Epithelial cell of esophagus (primary cell): Measurements from ENCODE around the gene INAFM1.
"Not testable (repeated sequence)": the region's sequence is repeated elsewhere in the genome, so short reads cannot be mapped to it uniquely, and the experiment has no call there.

ENCODE experiments used
- DNase-seq: peaks from one replicate; pipeline ENCODE4 v3.0.0; 2010; ENCODE audit warnings: low read depth
- H3K4me3 ChIP-seq: 2 replicates; pipeline ENCODE4 v1.5.1; 2011; ENCODE audit warnings: mild to moderate bottlenecking, low read length, control low read depth
- TF ChIP-seq, protein P1 (sequence below): IDR thresholded peaks from 2 replicates; pipeline ENCODE4 v1.5.1; 2011; ENCODE audit warnings: low read depth, mild to moderate bottlenecking, low read length, control low read depth, inconsistent platforms; ENCODE audit not compliant: insufficient read depth; ENCODE audit errors: missing control alignments

INAFM1 gene

DNA sequence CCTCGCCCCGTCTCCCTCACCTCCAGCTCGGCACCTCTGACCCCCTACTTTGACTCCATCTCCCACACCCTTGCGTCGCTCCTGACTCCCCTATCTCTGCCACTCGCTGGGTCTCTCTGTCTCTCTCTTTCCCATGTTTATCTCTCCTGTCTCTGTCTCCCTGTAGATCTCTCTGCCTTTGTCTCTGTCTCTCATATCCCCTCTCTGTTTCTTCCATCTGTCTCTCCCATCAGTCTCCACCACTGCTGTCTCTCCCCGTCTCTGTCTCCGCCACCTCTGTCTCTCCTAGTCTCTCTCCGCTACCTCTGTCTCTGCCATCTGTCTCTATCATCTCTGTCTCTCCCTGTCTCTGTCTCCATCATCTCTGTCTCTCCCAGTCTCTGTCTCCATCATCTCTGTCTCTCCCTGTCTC lies 31.3 kb upstream of the INAFM1 start:
- no peak for DNase-seq
- TF ChIP-seq, protein P1, sequence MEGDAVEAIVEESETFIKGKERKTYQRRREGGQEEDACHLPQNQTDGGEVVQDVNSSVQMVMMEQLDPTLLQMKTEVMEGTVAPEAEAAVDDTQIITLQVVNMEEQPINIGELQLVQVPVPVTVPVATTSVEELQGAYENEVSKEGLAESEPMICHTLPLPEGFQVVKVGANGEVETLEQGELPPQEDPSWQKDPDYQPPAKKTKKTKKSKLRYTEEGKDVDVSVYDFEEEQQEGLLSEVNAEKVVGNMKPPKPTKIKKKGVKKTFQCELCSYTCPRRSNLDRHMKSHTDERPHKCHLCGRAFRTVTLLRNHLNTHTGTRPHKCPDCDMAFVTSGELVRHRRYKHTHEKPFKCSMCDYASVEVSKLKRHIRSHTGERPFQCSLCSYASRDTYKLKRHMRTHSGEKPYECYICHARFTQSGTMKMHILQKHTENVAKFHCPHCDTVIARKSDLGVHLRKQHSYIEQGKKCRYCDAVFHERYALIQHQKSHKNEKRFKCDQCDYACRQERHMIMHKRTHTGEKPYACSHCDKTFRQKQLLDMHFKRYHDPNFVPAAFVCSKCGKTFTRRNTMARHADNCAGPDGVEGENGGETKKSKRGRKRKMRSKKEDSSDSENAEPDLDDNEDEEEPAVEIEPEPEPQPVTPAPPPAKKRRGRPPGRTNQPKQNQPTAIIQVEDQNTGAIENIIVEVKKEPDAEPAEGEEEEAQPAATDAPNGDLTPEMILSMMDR = no peak
- peak overlapping the region; percentile 45 for H3K4me3 ChIP-seq

DNA sequence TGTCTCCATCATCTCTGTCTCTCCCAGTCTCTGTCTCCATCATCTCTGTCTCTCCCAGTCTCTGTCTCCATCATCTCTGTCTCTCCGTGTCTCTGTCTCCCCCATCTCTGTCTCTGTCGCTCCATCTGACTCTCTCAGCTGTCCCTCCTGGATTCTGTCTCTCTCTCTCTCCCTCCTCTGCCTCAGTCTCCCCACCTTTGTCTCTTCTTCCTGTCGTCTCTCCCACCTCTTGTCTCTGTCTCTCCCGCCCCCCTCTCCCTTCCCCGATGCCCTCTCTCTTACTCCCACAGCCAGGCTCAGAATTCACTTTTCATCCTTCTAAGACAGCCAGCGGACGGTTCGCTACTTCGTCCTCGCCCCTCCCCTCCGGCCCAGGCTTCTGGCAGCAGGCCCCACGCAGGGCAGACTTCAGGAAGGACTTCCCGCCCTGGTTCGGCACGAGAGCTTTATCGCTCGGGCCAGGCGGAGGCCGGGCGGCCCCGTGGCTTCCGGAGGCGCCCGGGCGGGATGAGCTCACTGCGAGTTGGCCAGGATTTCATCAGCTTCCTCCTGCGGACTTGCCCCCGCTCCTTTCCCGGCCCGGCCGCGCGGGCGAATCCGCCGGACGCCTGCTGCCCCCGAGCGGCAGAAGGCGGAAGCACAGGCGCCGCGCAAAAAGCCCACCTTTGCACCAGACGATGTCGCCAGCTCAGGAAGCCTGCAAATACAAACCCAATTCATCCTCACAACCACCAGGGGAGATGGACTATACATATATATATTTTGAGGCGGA lies 30.7 kb upstream of the INAFM1 start:
- peak; percentile 95 for DNase-seq
- TF ChIP-seq, protein P1 = peak; percentile 70

DNA sequence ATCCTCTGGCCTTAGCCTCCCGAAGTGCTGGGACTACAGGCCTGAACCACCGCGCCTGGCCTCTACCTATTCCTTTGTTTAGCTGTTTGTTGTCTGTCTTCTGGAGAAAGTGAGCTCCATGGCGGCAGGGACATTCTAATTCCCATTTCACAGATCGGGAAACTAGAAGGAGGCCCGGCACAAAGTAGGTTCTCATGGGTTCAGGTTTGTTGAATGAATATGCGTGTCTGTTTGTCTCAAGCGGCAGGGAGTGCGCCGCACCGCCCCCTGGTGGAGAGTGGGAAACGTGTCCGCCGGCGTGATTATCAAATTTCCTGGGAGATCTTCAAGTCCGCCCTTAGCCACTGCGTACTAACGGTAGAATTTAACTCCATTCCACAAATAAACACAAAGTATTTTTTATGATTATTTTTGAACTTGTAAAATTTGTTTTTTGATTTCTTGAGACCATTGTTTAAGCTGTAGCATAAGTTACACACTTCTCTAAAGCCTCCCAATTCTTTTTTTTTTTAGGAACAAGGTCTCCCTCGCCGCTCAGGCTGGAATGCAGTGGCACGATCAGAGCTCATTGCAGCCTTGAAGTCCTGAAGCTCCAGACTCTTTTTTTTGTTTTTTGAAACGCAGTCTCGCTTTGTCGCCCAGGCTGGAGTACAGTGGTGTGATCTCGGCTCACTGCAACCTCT lies 27.2 kb upstream of the INAFM1 start:
- no peak overlapping the region for H3K4me3 ChIP-seq
- DNase-seq = peak; percentile 80
- TF ChIP-seq, protein P1 = peak; percentile 93

More for the DNA sequence above, 30.7 kb upstream of the INAFM1 start:
- peak overlapping the region; percentile 45 for H3K4me3 ChIP-seq

DNA sequence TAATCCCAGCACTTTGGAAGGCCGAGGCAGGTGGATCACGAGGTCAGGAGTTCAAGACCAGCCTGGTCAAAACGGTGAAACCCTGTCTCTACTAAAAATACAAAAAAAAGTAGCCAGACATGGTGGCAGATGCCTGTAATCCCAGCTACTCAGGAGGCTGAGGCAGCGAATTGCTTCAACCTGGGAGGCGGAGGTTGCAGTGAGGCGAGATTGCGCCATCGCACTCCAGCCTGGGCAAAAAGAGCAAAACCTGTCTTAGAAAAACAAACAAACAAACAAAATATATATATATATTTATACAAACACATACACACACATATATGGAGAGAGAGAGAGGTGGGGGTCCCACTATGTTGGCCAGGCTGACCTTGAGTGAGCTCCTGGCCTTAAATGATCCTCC lies 21.7 kb upstream of the INAFM1 start:
- peak; percentile 16 for DNase-seq
- H3K4me3 ChIP-seq = not testable (repeated sequence)

DNA sequence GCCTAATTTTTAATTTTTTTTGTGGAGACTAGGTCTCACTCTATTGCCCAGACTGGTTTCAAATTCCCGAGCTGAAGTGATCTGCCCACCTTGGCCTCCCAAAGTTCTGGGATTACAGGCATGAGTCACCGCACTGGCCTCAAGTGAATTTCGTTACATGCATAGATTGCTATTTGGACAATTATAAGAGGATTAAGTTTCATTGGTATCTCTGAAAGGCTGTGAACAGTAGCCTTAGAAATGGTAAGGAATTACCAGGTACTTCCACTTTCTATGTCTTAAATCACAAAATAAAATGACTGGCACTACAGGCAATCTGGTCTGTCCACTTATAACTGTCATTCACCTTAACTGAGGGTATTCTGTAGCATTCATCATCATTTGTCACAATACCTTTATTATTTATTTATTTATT lies 21.2 kb upstream of the INAFM1 start:
- TF ChIP-seq, protein P1 = no peak
- no peak overlapping the region for H3K4me3 ChIP-seq
- DNase-seq = peak; percentile 89

DNA sequence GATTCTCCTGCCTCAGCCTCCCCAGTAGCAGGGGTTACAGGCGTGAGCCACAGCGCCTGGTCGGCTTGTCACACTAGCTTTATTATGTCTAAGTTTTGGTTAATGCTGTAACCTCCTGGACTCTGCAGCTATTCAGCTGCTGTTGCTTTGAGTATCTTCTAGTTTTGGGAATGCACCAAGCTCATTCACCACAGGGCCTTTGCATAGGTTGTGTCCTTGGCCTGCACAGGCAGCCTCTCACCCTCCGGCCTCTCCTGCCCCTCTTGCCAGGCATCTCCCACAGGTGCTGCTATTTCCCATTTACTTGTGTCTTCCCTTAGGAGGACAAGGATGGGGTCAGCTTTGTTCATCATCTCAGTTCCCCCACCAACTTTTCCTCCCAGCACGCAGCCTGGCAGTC lies 20.7 kb upstream of the INAFM1 start:
- no peak for DNase-seq
- H3K4me3 ChIP-seq = no peak overlapping the region
- TF ChIP-seq, protein P1 = no peak

DNA sequence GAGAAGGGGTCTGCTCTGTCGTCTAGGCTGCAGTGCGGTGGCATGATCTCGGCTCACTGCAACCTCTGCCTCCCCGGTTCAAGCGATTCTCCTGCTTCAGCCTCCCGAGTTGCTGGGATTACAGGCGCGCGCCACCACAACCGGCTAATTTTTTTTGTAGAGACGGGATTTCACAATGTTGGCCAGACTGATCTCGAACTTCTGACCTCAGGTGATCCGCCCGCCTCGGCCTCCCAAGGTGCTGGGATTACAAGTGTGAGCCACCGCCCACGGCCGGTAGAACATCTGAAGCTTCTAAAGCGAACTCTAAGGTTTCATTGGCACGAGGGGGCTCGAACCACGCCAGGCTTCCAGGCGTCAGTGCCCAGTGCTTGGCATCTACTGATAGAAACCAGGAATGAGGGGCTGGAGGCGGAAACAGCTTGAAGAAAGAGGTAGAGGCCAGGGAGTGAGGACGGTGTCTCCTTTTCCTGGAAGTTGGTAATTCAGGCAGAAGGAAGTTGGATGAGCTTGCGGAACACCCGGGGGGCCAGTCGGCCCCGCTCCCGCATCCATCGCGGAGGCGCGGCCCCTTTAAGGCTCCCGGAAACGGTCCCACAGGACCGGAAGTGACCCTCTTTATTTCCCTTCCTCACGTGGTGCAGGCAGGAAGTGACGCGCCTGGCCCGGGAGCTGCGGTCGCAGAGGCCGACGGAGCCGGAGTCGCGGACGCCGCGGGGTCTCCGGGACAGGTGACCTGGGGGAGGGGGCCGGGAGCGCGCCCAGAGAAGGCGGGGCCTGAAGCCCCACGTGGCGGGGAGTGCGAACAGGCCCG lies 18.6 kb upstream of the INAFM1 start, which contains the start of gene CCDC9:
TSS of gene CCDC9 (plus strand) at position 647 of the 814 bp plus-strand sequence. CDS start 1,876 bp downstream, outside the sequence.
- H3K4me3 ChIP-seq = peak within 1 kb of the TSS; percentile 73
- TF ChIP-seq, protein P1 = no peak
- peak; percentile 95 for DNase-seq
